Measurements from ENCODE around the gene SLCO4A1. TPM values are rescaled to one million over a fixed set of nuclear protein-coding genes. Genes with fewer than 3 reads are reported as not detected.

SLCO4A1 gene
- total RNA-seq, 4 donors from 2014 or later, result 6.7 to 22.1 (median 14.4) TPM

DNA sequence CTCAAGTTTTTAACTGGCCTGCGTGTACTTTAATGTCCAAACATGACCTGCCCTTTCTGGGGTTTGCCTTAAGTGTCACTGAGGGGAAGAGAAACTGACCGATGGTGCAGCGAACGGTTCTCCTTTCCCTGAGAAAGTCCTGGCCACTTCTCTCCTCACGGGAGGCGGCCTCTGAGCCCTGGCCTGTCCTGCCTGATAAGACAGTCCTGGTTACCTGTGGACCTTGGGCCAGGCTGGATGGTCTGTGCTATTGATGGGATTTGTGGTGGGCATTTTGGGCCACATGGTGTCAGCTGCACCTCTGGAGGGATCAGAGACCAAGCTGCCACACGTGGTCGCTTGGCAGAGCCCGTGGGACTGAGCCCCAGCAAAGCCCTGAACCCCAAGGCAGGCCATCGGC, 54.7 kb downstream of the SLCO4A1 start:
- H3K9me3 ChIP-seq, result no peaks in the 10 kb centered on the region
- intact Hi-C loops (cut with DNase I), result no loop called here

DNA sequence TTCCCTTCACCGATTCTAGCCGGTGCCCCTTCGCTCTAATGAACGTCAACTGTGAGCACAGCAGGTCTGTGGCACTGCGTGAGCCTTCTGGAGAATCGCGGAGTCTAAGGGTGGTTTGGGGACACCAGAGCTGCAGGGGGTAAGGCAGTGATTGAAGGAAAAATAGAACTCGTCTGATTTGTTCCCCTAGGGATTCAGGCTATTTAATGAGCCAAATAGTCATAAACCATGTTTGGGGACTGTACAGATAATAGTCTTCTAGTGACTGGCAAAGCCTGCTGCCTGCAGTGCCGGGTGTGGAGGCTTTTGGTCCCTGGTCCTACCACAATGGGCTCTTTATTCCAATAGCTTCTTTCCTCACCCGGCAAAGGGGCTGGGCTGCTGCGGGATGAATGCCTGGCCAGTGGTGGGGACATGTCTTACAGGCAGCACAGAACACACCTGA, 55.2 kb downstream of the SLCO4A1 start:
- 79 to 83% methylated on average over 1 to 8 of the region's 11 CpGs for WGBS, 2 donors
- H3K27me3 ChIP-seq, result peaks cover 0 to 98% (median 0%) of the 10 kb centered on the region in 4 donors

More for the DNA sequence above, 54.7 kb downstream of the SLCO4A1 start:
- H3K4me1 ChIP-seq, result no peaks in the 10 kb centered on the region
- H3K27ac ChIP-seq, result no peak overlapping the region
- H3K36me3 ChIP-seq, result no peaks in the 10 kb centered on the region
- WGBS, 2 donors, result 73 to 85% methylated on average over 5 to 6 of the region's 10 CpGs
- TF ChIP-seq, protein P1, sequence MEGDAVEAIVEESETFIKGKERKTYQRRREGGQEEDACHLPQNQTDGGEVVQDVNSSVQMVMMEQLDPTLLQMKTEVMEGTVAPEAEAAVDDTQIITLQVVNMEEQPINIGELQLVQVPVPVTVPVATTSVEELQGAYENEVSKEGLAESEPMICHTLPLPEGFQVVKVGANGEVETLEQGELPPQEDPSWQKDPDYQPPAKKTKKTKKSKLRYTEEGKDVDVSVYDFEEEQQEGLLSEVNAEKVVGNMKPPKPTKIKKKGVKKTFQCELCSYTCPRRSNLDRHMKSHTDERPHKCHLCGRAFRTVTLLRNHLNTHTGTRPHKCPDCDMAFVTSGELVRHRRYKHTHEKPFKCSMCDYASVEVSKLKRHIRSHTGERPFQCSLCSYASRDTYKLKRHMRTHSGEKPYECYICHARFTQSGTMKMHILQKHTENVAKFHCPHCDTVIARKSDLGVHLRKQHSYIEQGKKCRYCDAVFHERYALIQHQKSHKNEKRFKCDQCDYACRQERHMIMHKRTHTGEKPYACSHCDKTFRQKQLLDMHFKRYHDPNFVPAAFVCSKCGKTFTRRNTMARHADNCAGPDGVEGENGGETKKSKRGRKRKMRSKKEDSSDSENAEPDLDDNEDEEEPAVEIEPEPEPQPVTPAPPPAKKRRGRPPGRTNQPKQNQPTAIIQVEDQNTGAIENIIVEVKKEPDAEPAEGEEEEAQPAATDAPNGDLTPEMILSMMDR (IDR thresholded peaks at IDR 0.05), result no peak
- no peak for TF ChIP-seq POLR2A (IDR thresholded peaks at IDR 0.05)
- no peak for DNase-seq
- H3K4me3 ChIP-seq, result no peak overlapping the region
- H3K27me3 ChIP-seq, result peaks cover 0 to 98% (median 0%) of the 10 kb centered on the region in 4 donors

DNA sequence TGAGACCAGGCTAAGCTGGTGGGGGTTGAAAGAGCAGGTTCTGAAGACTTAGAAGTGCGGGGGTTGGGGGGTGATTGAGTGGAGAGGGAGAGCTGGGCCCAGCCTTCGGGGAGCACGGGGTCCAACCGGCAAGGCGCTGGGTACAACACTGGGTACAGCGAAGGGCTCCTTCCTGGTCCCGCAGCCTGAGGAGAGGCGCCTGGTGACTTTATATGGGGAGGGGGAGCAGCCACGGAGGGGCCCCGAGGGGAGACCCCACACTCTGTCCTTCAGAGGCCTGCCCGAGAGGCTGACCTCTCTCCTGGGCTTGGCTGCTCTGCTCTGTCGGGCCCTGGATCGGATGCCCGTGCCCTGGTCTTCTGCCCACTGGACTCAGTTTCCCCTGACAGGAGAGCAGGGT, 55.9 kb downstream of the SLCO4A1 start:
- no peak for DNase-seq
- H3K9me3 ChIP-seq, result no peaks in the 10 kb centered on the region
- intact Hi-C loops (cut with DNase I), result no loop called here
- no peak overlapping the region for H3K4me3 ChIP-seq
- no peaks in the 10 kb centered on the region for H3K36me3 ChIP-seq
- WGBS, 2 donors, result 83 to 93% methylated on average over 1 to 7 of the region's 14 CpGs
- H3K27me3 ChIP-seq, result peaks cover 0 to 98% (median 0%) of the 10 kb centered on the region in 4 donors
- TF ChIP-seq, protein P1 (IDR thresholded peaks at IDR 0.05), result no peak
- TF ChIP-seq POLR2A (IDR thresholded peaks at IDR 0.05), result no peak
- peaks cover 0 to 6% (median 2%) of the 10 kb centered on the region in 3 donors for H3K4me1 ChIP-seq
- H3K27ac ChIP-seq, result no peak overlapping the region

More for the DNA sequence above, 55.2 kb downstream of the SLCO4A1 start:
- Histone ChIP-seq H3K9me3 (no peaks in the 10 kb centered on the region), H3K4me3 (no peak overlapping the region), H3K4me1 (no peaks in the 10 kb centered on the region), H3K36me3 (no peaks in the 10 kb centered on the region), H3K27ac (no peak overlapping the region)
- TF ChIP-seq, protein P1 (IDR thresholded peaks at IDR 0.05), result no peak
- no peak for TF ChIP-seq POLR2A (IDR thresholded peaks at IDR 0.05)
- intact Hi-C loops (cut with DNase I), result no loop called here
- DNase-seq, result no peak

DNA sequence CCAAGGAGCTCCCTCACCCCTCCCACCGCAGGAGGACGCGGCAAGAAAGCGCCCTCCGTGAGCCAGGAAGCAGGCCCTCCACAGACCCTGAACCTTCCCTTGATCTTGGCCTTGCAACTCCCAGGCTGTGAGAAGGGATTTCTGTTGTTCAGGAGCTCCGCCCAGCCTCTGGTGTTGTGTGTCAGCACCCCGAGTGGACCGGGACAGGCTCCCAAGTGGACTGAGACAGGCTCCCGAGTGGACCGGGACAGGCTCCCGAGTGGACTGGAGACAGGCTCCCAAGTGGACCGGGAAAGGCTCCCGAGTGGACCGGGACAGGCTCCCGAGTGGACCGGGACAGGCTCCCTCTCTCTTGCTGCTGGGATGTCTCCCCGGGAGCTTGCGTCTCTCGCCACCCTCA, 57.0 kb downstream of the SLCO4A1 start:
- no peaks in the 10 kb centered on the region for H3K9me3 ChIP-seq
- no peak for DNase-seq
- H3K27me3 ChIP-seq, result peaks cover 0 to 96% (median 0%) of the 10 kb centered on the region in 4 donors
- H3K4me3 ChIP-seq, result no peak overlapping the region
- H3K36me3 ChIP-seq, result no peaks in the 10 kb centered on the region
- intact Hi-C loops (cut with DNase I), result no loop called here
- no peak overlapping the region for H3K27ac ChIP-seq
- 97% methylated on average over 5 of the region's 19 CpGs; no CpG with 5 or more reads in 1 of the 2 donors for WGBS, 2 donors
- H3K4me1 ChIP-seq, result peaks cover 7 to 17% (median 13%) of the 10 kb centered on the region in 3 donors
- TF ChIP-seq, protein P1 (IDR thresholded peaks at IDR 0.05), result no peak
- no peak for TF ChIP-seq POLR2A (IDR thresholded peaks at IDR 0.05)

DNA sequence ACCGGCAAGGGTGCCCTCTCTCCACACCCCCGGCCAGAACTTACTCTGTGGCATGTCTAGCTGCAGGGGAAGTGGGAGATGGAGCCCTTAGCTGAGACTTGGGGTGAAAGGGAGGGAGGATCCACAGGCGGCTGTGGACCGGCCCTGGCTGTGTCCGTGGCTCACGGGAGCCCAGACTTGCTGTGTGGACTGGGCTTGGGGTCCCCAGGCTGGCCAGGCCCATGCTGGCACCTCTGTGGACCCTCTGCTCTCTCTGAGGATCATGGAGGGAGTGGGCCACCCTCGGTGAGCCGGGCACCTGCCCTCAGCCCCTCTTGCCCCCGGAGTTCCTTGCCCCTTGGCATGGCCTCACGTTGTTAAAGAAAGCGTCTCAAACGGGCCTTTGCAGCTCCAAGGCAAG, 57.4 kb downstream of the SLCO4A1 start:
- H3K27ac ChIP-seq, result no peak overlapping the region
- H3K27me3 ChIP-seq, result peaks cover 0 to 96% (median 0%) of the 10 kb centered on the region in 4 donors
- H3K9me3 ChIP-seq, result no peaks in the 10 kb centered on the region
- H3K4me1 ChIP-seq, result peaks cover 7 to 21% (median 16%) of the 10 kb centered on the region in 3 donors
- WGBS, 2 donors, result 0 to 82% methylated on average over 1 to 5 of the region's 12 CpGs
- no peaks in the 10 kb centered on the region for H3K36me3 ChIP-seq
- DNase-seq, result no peak
- TF ChIP-seq, protein P1 (IDR thresholded peaks at IDR 0.05), result no peak
- TF ChIP-seq POLR2A (IDR thresholded peaks at IDR 0.05), result no peak
- H3K4me3 ChIP-seq, result no peak overlapping the region
- intact Hi-C loops (cut with DNase I), result no loop called here

Measured in esophagus squamous epithelium (tissue), 5 donors.